ENCODE measurements around the gene STK32B.

Gene STK32B

DNA sequence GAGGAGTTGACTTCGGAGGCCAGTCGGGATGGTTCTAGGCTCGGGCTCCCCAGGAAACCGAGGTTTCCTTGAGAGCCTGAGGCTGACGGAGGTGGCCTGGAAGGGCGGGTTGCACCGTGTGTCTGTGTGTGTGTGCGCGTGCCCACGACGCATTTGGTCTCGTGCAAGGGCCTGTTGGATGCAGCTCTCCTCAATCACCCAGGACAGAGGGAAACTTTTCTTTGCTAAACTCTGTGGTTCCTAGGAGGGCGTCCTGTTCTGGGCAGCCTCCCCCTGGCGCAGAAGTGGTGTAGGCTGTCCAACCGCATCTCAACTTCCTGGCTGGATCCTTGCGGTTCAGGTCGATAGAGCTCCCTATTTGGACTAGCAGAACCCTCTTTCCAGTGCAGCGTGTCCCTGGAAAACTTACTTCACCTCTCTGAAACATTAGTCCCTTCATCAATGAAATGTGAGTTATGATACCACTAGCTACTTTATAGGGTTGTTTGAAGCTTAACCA is 973 bp downstream of the STK32B start (continued):
- no peak for TF ChIP-seq SCRT1 (tag by site-specific recombination; IDR thresholded peaks at IDR 0.05; ENCODE audit: borderline replicate concordance)
- TF ChIP-seq ZNF629 (tag by site-specific recombination; IDR thresholded peaks at IDR 0.05), result no peak
- no peak for TF ChIP-seq ZNF521 (tag by site-specific recombination; IDR thresholded peaks at IDR 0.05)
- no peak for TF ChIP-seq IKZF3 (tag by site-specific recombination; IDR thresholded peaks at IDR 0.05)
- no peak for TF ChIP-seq ZNF24 (tag by site-specific recombination; IDR thresholded peaks at IDR 0.05)
- no peak for TF ChIP-seq ZNF354C (tag by site-specific recombination; IDR thresholded peaks at IDR 0.05; ENCODE audit: borderline replicate concordance, low read depth)
- TF ChIP-seq ZNF837 (tag by site-specific recombination; IDR thresholded peaks at IDR 0.05), result no peak
- no peak for TF ChIP-seq ZNF394 (tag by site-specific recombination; IDR thresholded peaks at IDR 0.05; ENCODE audit: borderline replicate concordance)
- no peak for TF ChIP-seq ZNF707 (tag by site-specific recombination; IDR thresholded peaks at IDR 0.05)
- TF ChIP-seq ZEB2 (tag by site-specific recombination; IDR thresholded peaks at IDR 0.05), result no peak

DNA sequence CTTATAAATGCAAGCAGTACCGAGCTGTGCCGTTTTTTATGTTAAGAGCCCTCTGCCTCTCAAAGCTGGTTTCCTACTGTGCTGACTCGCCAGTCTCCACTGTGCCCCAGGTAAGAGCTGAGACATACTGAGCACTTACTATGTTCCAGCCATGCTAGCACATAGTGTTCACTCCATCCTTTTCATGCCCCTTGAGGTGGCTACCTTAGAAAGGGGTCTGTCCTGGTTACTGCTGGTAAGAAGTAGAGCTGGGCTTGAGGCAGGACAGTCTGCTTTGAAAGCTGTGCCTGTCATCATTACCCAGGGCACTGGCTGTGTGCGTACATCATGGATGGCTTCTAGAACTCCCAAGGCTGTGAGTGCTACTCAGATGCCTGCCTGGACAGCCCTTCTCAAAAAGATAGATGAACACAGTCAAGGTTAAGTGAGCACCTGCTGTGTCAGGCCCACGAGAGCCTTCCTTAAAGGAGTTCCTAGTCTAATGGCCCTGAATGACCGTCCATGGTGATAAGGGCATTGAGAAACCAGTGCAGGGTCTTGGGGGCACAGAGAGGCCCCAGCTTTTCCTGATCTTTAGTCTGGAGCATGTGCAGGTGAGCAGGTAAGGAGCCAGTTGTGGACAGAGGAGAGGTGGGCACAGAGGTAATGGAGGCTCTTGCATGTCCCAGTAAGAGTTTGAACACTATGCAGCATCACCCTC is 1.6 kb downstream of the STK32B start:
- CTCF ChIA-PET, result interaction anchor here (0.9 kb wide), 1 partner anchor 89 kb away, joined by 3 read pairs; no protein-coding TSS in a partner anchor
- Histone ChIP-seq H3K4me3 (ENCODE audit: low read depth, low read length) (no peak overlapping the region), H3K36me3 (ENCODE audit: control insufficient read depth in 2 of 2, insufficient read depth in 1 of 2, low read length in 2 of 2) (no peaks in the 10 kb centered on the region), H3K9me3 (ENCODE audit: control insufficient read depth, insufficient read depth, low read depth, low read length) (no peaks in the 10 kb centered on the region), H3K27ac (ENCODE audit: extremely low read depth, low read depth, low read length) (no peak overlapping the region), H3K4me1 (ENCODE audit: control insufficient read depth, insufficient read depth, low read length) (no peaks in the 10 kb centered on the region)
- TF ChIP-seq AEBP2 (tag by site-specific recombination; IDR thresholded peaks at IDR 0.05; ENCODE audit: borderline replicate concordance) (no peak), ZNF558 (tag by site-specific recombination; IDR thresholded peaks at IDR 0.05) (no peak), ZNF354C (tag by site-specific recombination; IDR thresholded peaks at IDR 0.05; ENCODE audit: borderline replicate concordance, low read depth) (no peak), ZNF776 (tag by site-specific recombination; IDR thresholded peaks at IDR 0.05; ENCODE audit: borderline replicate concordance) (no peak), ZNF10 (tag by site-specific recombination; IDR thresholded peaks at IDR 0.05) (no peak), PRDM6 (tag by site-specific recombination; IDR thresholded peaks at IDR 0.05) (no peak), SP2 (tag by site-specific recombination; IDR thresholded peaks at IDR 0.05) (no peak), KLF1 (tag by site-specific recombination; IDR thresholded peaks at IDR 0.05) (no peak), ZNF416 (tag by site-specific recombination; IDR thresholded peaks at IDR 0.05) (no peak), ZNF670 (tag by site-specific recombination; IDR thresholded peaks at IDR 0.05; ENCODE audit: low read depth) (no peak), PRDM1 (tag by site-specific recombination; IDR thresholded peaks at IDR 0.05) (no peak), ZNF155 (tag by site-specific recombination; IDR thresholded peaks at IDR 0.05) (no peak), WT1 (tag by site-specific recombination; IDR thresholded peaks at IDR 0.05) (no peak), ZNF23 (tag by site-specific recombination; IDR thresholded peaks at IDR 0.05; ENCODE audit: borderline replicate concordance) (no peak), ZNF423 (tag by site-specific recombination; IDR thresholded peaks at IDR 0.05) (no peak), ZNF830 (tag by site-specific recombination; IDR thresholded peaks at IDR 0.05; ENCODE audit: low read depth) (no peak), ZNF785 (tag by site-specific recombination; IDR thresholded peaks at IDR 0.05) (no peak), ZFHX2 (tag by site-specific recombination; conservative IDR thresholded peaks at IDR 0.05) (no peak), ZNF660 (tag by site-specific recombination; IDR thresholded peaks at IDR 0.05) (no peak)
- POLR2A ChIA-PET, result no interaction called here

Data from HEK293 (cell line).